A549 (cell line): ENCODE results near the gene POLR2L. TPM values are rescaled to one million over a fixed set of nuclear protein-coding genes. Genes with fewer than 3 reads are reported as not detected.

Experiments used
- ATAC-seq, 2 experiments: fragments of 200-7000 bp in 1 of 2; fragments of >200 bp in 1 of 2; cut with Nextera tagmentation in 1 of 2; cut with Tn5 transposase in 1 of 2; 3 replicates each; pipeline versions ENCODE4 v1.8.0 to v1.9.1; 2018 to 2020; ENCODE audit warnings: mild to moderate bottlenecking in 1 of 2, moderate library complexity in 1 of 2
- CTCF ChIA-PET: fragments of 300-600 bp; sonication (Branson Sonifier 250); formaldehyde crosslinking; extraction: SDS; loops from one replicate; lab custom pipeline; 2021; ENCODE audit warnings: antibody characterized with exemption, inconsistent platforms; lab: Yijun Ruan, JAX
- POLR2A ChIA-PET: fragments of 350-600 bp; formaldehyde crosslinking; extraction: SDS; loops from one replicate; lab custom pipeline; 2021; ENCODE audit warnings: antibody characterized with exemption, inconsistent platforms; lab: Yijun Ruan, JAX
- DNase-seq, 2 experiments: peaks; one replicate each; pipeline versions ENCODE4 v3.0.0 to v3.0.0-alpha.2; 2011 to 2016; ENCODE audit warnings: low read depth in 1 of 2, low spot score in 1 of 2
- FAIRE-seq: peaks from 2 replicates; lab custom pipeline; 2011; peaks lifted over from hg19 to GRCh38; lab: Jason Lieb, UNC
- H3K27ac ChIP-seq, 2 experiments: fragments of >200 bp; sonication (Bioruptor Twin); formaldehyde crosslinking; 3 replicates each; pipeline ENCODE4 v1.5.1; 2016 to 2017
- H3K4me1 ChIP-seq: fragments of >200 bp; sonication (Bioruptor Twin); formaldehyde crosslinking; 3 replicates; pipeline ENCODE4 v1.6.1; 2016
- H3K4me2 ChIP-seq: fragments of >200 bp; sonication (Bioruptor Twin); formaldehyde crosslinking; 3 replicates; pipeline ENCODE4 v1.6.1; 2016
- H3K4me3 ChIP-seq: fragments of >200 bp; sonication (Bioruptor Twin); formaldehyde crosslinking; 3 replicates; pipeline ENCODE4 v1.5.1; 2016
- H3K9me3 ChIP-seq: fragments of >200 bp; sonication (Bioruptor Twin); formaldehyde crosslinking; 3 replicates; pipeline ENCODE4 v1.6.1; 2016
- BCL3 ChIP-seq: fragments of >200 bp; sonication (Bioruptor Twin); formaldehyde crosslinking; IDR thresholded peaks from 3 replicates; pipeline ENCODE4 v1.6.1; 2016
- CEBPB ChIP-seq, 2 experiments: fragments of >200 bp in 1 of 2; sonication (Bioruptor Twin) in 1 of 2; formaldehyde crosslinking in 1 of 2; IDR thresholded peaks; 2 replicates each; pipeline ENCODE4 v1.6.1; 2012 to 2016
- CHD4 ChIP-seq: fragments of 200-600 bp; sonication (generic); IDR thresholded peaks from 2 replicates; pipeline ENCODE4 v1.6.1; 2016; ENCODE audit warnings: antibody characterized with exemption, mild to moderate bottlenecking, borderline replicate concordance
- HMGXB4 ChIP-seq: fragments of 250-450 bp; sonication (Bioruptor Pico); IDR thresholded peaks from 2 replicates; pipeline ENCODE4 v1.5.0; 2021; ENCODE audit warnings: mild to moderate bottlenecking, moderate library complexity, borderline replicate concordance
- HOXB13 ChIP-seq: fragments of 250-450 bp; sonication (Bioruptor Pico); IDR thresholded peaks from 2 replicates; pipeline ENCODE4 v1.5.0; 2020; ENCODE audit warnings: low read depth, mild to moderate bottlenecking, moderate library complexity
- JUN ChIP-seq, 2 experiments: fragments of >200 bp; sonication (Bioruptor Twin); formaldehyde crosslinking; IDR thresholded peaks; 2 replicates in 1 of 2; 3 replicates in 1 of 2; pipeline ENCODE4 v1.6.1; 2016 to 2017
- KDM1A ChIP-seq: fragments of 200-600 bp; sonication (generic); IDR thresholded peaks from 2 replicates; pipeline ENCODE4 v1.6.1; 2016; ENCODE audit warnings: low read depth, mild to moderate bottlenecking
- MAFK ChIP-seq: fragments of 450-650 bp; IDR thresholded peaks from 2 replicates; pipeline ENCODE4 v1.6.1; 2014; ENCODE audit not compliant: partially characterized antibody
- PBX3 ChIP-seq: IDR thresholded peaks from 2 replicates; pipeline ENCODE4 v1.6.1; 2012
- POLR2AphosphoS2 ChIP-seq: conservative IDR thresholded peaks from 2 replicates; pipeline ENCODE4 v1.6.1; 2012; ENCODE audit warnings: low read length, improper control_type of control experiment, inconsistent platforms
- RCOR1 ChIP-seq: fragments of 150-350 bp; IDR thresholded peaks from 2 replicates; pipeline ENCODE4 v1.6.1; 2014; ENCODE audit warnings: antibody characterized with exemption, low read length, low read depth
- RFX5 ChIP-seq: fragments of 450-650 bp; IDR thresholded peaks from 2 replicates; pipeline ENCODE4 v1.7.1; 2014; ENCODE audit warnings: antibody characterized with exemption, mild to moderate bottlenecking, moderate library complexity
- RNF2 ChIP-seq: fragments of 200-600 bp; sonication (generic); IDR thresholded peaks from 2 replicates; pipeline ENCODE4 v1.6.1; 2016; ENCODE audit warnings: low read depth, mild to moderate bottlenecking, antibody characterized with exemption, moderate library complexity, borderline replicate concordance
- TFCP2L1 ChIP-seq: fragments of 250-450 bp; sonication (Bioruptor Pico); IDR thresholded peaks from 2 replicates; pipeline ENCODE4 v1.5.0; 2021; ENCODE audit warnings: mild to moderate bottlenecking
- ZSCAN20 ChIP-seq: fragments of 250-450 bp; sonication (Bioruptor Pico); IDR thresholded peaks from 2 replicates; pipeline ENCODE4 v1.8.0; 2022; ENCODE audit warnings: mild to moderate bottlenecking, moderate library complexity
- WGBS: methylation state at CpG from one replicate; pipeline ENCODE4 v1.1.6; 2017; ENCODE audit errors: missing lambda C conversion rate; 5-methylcytosine and 5-hydroxymethylcytosine counted together
- polyA plus RNA-seq, 4 experiments: library from polyadenylated mRNA; depleted of rRNA in 3 of 4; stranded (reverse); fragments of >200 nt; fragmentation: RNase III in 1 of 4; extraction: RNeasy Plus Mini Kit Qiagen cat#74134 plus additional on column Dnase treatment in 1 of 4; gene quantifications; 2 replicates in 3 of 4; 3 replicates in 1 of 4; pipeline ENCODE4 v1.2.3, GENCODE V29; 2011 to 2017

POLR2L gene
- polyA plus RNA-seq, 2 of the 4 experiments (the other 2 are of a cell fraction), result 140 to 773 TPM

GRCh38 chr11:862081-862661, 19.8 kb upstream of the POLR2L start:
- CTCF ChIA-PET, result interaction anchor here (1.0 to 9.0 kb wide), 3 partner anchors 14 to 189 kb away, joined by 3 to 34 read pairs (median 32); no protein-coding TSS in a partner anchor

GRCh38 chr11:861105-861479, 18.8 kb upstream of the POLR2L start:
- FAIRE-seq, result no peak
- no peaks in the 10 kb centered on the region for H3K9me3 ChIP-seq
- H3K4me3 ChIP-seq, result no peak overlapping the region
- TF ChIP-seq CEBPB (IDR thresholded peaks at IDR 0.05) (no peak), HMGXB4 (CRISPR knock-in tag) (no peak), JUN (IDR thresholded peaks at IDR 0.05) (peak in 1 of 2 experiments; percentile 16; a peak in 1 of 5 replicates)
- no peak overlapping the region; a peak in 1 of 6 replicates for H3K27ac ChIP-seq
- ChIA-PET POLR2A (no interaction called here), CTCF (interaction anchor here (1.1 to 9.0 kb wide), 3 partner anchors 13 to 190 kb away, joined by 3 to 34 read pairs (median 32); no protein-coding TSS in a partner anchor)
- no peak overlapping the region for H3K4me2 ChIP-seq
- 90% methylated on average over 10 of the region's 14 CpGs for WGBS
- ATAC-seq, result no peak
- DNase-seq, result no peak
- H3K4me1 ChIP-seq, result peaks cover 58% of the 10 kb centered on the region

More at GRCh38 chr11:862081-862661, 19.8 kb upstream of the POLR2L start:
- Histone ChIP-seq H3K4me3 (no peak overlapping the region), H3K4me2 (0 out of 3 replicates have a peak overlapping the region, but pooled peaks have one; percentile 4)
- DNase-seq, result no peak
- POLR2A ChIA-PET, result no interaction called here
- TF ChIP-seq POLR2AphosphoS2, result peak; percentile 76; the same call in 1 of the 2 replicates
- TF ChIP-seq BCL3, result no peak
- 0 out of 2 replicates have a peak, but pooled peaks have one; percentile 11 for TF ChIP-seq PBX3
- TF ChIP-seq, all 56 proteins: peak for 2
- 78% methylated on average over 15 of the region's 20 CpGs for WGBS
- no peaks in the 10 kb centered on the region for H3K9me3 ChIP-seq
- H3K27ac ChIP-seq, result peak overlapping the region in 1 of 2 experiments; percentile 2; a peak in 1 of 6 replicates
- FAIRE-seq (no peak), ATAC-seq (peak in 1 of 2 experiments; percentile 5; a peak in 3 of 6 replicates)
- peaks cover 63% of the 10 kb centered on the region for H3K4me1 ChIP-seq

- FAIRE-seq, result no peak
- DNase-seq, result no peak
- H3K9me3 ChIP-seq, result no peaks in the 10 kb centered on the region
- ChIA-PET CTCF (interaction anchor here (0.7 to 9.0 kb wide), 5 partner anchors 9 to 191 kb away, joined by 3 to 34 read pairs (median 3); no protein-coding TSS in a partner anchor), POLR2A (interaction anchor here (1.0 to 1.2 kb wide), 2 partner anchors 9 to 12 kb away, joined by 5 to 7 read pairs; no protein-coding TSS in a partner anchor)
- H3K4me1 ChIP-seq, result peaks cover 52% of the 10 kb centered on the region
- no peak overlapping the region for H3K4me2 ChIP-seq
- TF ChIP-seq ZSCAN20 (CRISPR knock-in tag) (no peak), RNF2 (no peak), CHD4 (no peak), KDM1A (no peak), RCOR1 (no peak), TFCP2L1 (no peak), MAFK (no peak), RFX5 (no peak), PBX3 (peak; percentile 37), POLR2AphosphoS2 (no peak), HOXB13 (CRISPR knock-in tag) (no peak), JUN (IDR thresholded peaks at IDR 0.05) (peak in 1 of 2 experiments; percentile 28; a peak in 1 of 5 replicates)
- ATAC-seq, result peak in 1 of 2 experiments; percentile 1; a peak in 2 of 6 replicates
- H3K4me3 ChIP-seq, result no peak overlapping the region
- 88% methylated on average over 16 of the region's 21 CpGs for WGBS
- peak overlapping the region in 1 of 2 experiments; percentile 71; a peak in 3 of 6 replicates for H3K27ac ChIP-seq
Measured at GRCh38 chr11:860234-861104, 18.1 kb upstream of the POLR2L start.
